ENCODE data around the gene SLX1A. TPM values are rescaled to one million over a fixed set of nuclear protein-coding genes. Genes with fewer than 3 reads are reported as not detected.
"Not testable (repeated sequence)": the region's sequence is repeated elsewhere in the genome, so short reads cannot be mapped to it uniquely, and the experiment has no call there.

Gene SLX1A
- total RNA-seq = 44.6 TPM

- Histone ChIP-seq H3K4me3 (peak within 1 kb of the TSS in 1 of 2 donors; percentile 66), H3K27ac (peak within 1 kb of the TSS in 1 of 2 donors; percentile 46)
- DNase-seq (ENCODE audit: low spot score in 2 of 2); H3K36me3 ChIP-seq; intact Hi-C loops (cut with DNase I); H3K4me1 ChIP-seq; H3K27me3 ChIP-seq; H3K9me3 ChIP-seq: not testable (repeated sequence)
These were observed at the start of gene SLX1A, which contains the start of gene BOLA2B for GRCh38 chr16:30193615-30194014. SLX1A (plus strand) TSS chr16:30193875; CDS start chr16:30194085, 210 bp downstream. BOLA2B (minus strand) TSS chr16:30193666; CDS start chr16:30193595, 71 bp downstream.

GRCh38 chr16:30144017-30144416 lies 49.7 kb upstream of the SLX1A start:
- intact Hi-C loops (cut with DNase I) = no loop called here
- Histone ChIP-seq H3K4me3 (no peak overlapping the region), H3K36me3 (no peaks in the 10 kb centered on the region), H3K4me1 (no peaks in the 10 kb centered on the region), H3K9me3 (no peaks in the 10 kb centered on the region), H3K27ac (no peak overlapping the region), H3K27me3 (no peaks in the 10 kb centered on the region)
- no peak for TF ChIP-seq CTCF (IDR thresholded peaks at IDR 0.05)
- no peak for DNase-seq (ENCODE audit: low spot score in 2 of 2)

GRCh38 chr16:30144917-30145316 lies 48.8 kb upstream of the SLX1A start:
- H3K27ac ChIP-seq = no peak overlapping the region
- DNase-seq (ENCODE audit: low spot score in 2 of 2) = no peak
- no peaks in the 10 kb centered on the region for H3K27me3 ChIP-seq
- intact Hi-C loops (cut with DNase I) = no loop called here
- no peak overlapping the region for H3K4me3 ChIP-seq
- H3K9me3 ChIP-seq = peaks cover 0 to 8% of the 10 kb centered on the region in 2 donors
- TF ChIP-seq CTCF (IDR thresholded peaks at IDR 0.05) = no peak
- no peaks in the 10 kb centered on the region for H3K36me3 ChIP-seq
- H3K4me1 ChIP-seq = no peaks in the 10 kb centered on the region

- Histone ChIP-seq H3K27me3 (no peaks in the 10 kb centered on the region), H3K4me3 (no peak overlapping the region), H3K9me3 (peaks cover 0 to 8% of the 10 kb centered on the region in 2 donors), H3K36me3 (no peaks in the 10 kb centered on the region), H3K4me1 (no peaks in the 10 kb centered on the region), H3K27ac (no peak overlapping the region)
- intact Hi-C loops (cut with DNase I) = no loop called here
- no peak for TF ChIP-seq CTCF (IDR thresholded peaks at IDR 0.05)
- DNase-seq (ENCODE audit: low spot score in 2 of 2) = no peak
These were observed 48.0 kb upstream of the SLX1A start for GRCh38 chr16:30145657-30146056.

- Histone ChIP-seq H3K36me3 (no peaks in the 10 kb centered on the region), H3K27ac (no peak overlapping the region), H3K4me1 (no peaks in the 10 kb centered on the region), H3K4me3 (no peak overlapping the region), H3K27me3 (no peaks in the 10 kb centered on the region), H3K9me3 (peaks cover 0 to 8% of the 10 kb centered on the region in 2 donors)
- intact Hi-C loops (cut with DNase I) = no loop called here
- TF ChIP-seq CTCF (IDR thresholded peaks at IDR 0.05) = no peak
- no peak for DNase-seq (ENCODE audit: low spot score in 2 of 2)
These were observed 45.7 kb upstream of the SLX1A start for GRCh38 chr16:30147843-30148510.

GRCh38 chr16:30149250-30149930 lies 44.3 kb upstream of the SLX1A start:
- no peak for TF ChIP-seq CTCF (IDR thresholded peaks at IDR 0.05)
- Histone ChIP-seq H3K27me3 (no peaks in the 10 kb centered on the region), H3K4me3 (no peak overlapping the region), H3K9me3 (peaks cover 0 to 8% of the 10 kb centered on the region in 2 donors), H3K4me1 (no peaks in the 10 kb centered on the region), H3K36me3 (no peaks in the 10 kb centered on the region), H3K27ac (no peak overlapping the region)
- intact Hi-C loops (cut with DNase I) = no loop called here
- no peak for DNase-seq (ENCODE audit: low spot score in 2 of 2)
